Adrenal gland (tissue), 5 donors: ENCODE data around the gene FNBP1L.

Source experiments
- CTCF ChIP-seq, 6 experiments: fragments of 450-650 bp in 4 of 6; fragments of 200-600 bp in 2 of 6; sonication (generic) in 1 of 6; IDR thresholded peaks; 1 replicate in 5 of 6; 2 replicates in 1 of 6; pipeline versions ENCODE4 v1.5.1 to v1.8.0; 2016 to 2021; ENCODE audit warnings: antibody characterized with exemption in 6 of 6, mild to moderate bottlenecking in 2 of 6, moderate library complexity in 1 of 6
- POLR2A ChIP-seq, 2 donors: fragments of 450-650 bp; IDR thresholded peaks; one replicate each; pipeline ENCODE4 v1.6.1; 2017; ENCODE audit warnings: antibody characterized with exemption in 2 of 2, mild to moderate bottlenecking in 2 of 2, moderate library complexity in 1 of 2
- donor health status: DM: no; HTN: no; CAD: no.

- TF ChIP-seq CTCF (IDR thresholded peaks at IDR 0.05): no peak
- no peak for TF ChIP-seq POLR2A (IDR thresholded peaks at IDR 0.05)
These were observed 7.2 kb upstream of the FNBP1L start for GRCh38 chr1:93440706-93441105.
